PFSK-1 (cell line): ENCODE data around the gene FAM107A.

Source experiments
- FOXP2 ChIP-seq: optimal IDR thresholded peaks from 2 replicates; pipeline ENCODE3; 2011; ENCODE audit warnings: borderline replicate concordance, control low read depth, inconsistent platforms; ENCODE audit not compliant: insufficient read depth; ENCODE audit errors: extremely low read length, extremely low read depth
- POLR2AphosphoS5 ChIP-seq: IDR thresholded peaks from 2 replicates; pipeline ENCODE4 v1.6.1; 2012; ENCODE audit warnings: low read depth, mild to moderate bottlenecking, control low read depth, low read length, moderate library complexity

DNA sequence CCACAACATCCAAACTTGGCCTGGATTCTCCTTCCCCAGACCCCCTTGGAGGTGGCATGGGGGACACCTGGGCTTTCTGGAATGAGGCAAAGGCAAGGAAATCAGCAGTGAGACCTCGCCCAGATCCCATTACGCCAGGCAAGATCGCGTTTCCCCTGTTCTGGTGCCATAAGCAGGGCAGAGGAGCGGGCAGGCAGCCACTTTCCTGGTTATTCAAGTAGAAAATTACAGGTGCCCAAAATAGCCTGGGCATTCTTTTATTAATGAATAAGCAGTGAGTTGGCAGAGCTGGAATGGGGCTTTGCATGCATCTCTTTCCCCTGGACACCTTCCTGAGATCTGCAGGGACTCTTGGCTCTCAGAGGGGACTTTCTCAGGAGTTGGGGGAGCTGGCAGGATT is 31.5 kb upstream of the FAM107A start:
- TF ChIP-seq FOXP2 (no peak), POLR2AphosphoS5 (no peak)
